ENCODE data around the gene ARHGAP12.
"Not testable (repeated sequence)": the region's sequence is repeated elsewhere in the genome, so short reads cannot be mapped to it uniquely, and the experiment has no call there.

Gene ARHGAP12

GRCh38 chr10:31923389-31923788, 5.2 kb downstream of the ARHGAP12 start:
- no peak for DNase-seq (ENCODE audit: low spot score)

GRCh38 chr10:31921031-31921430, 7.6 kb downstream of the ARHGAP12 start:
- no peak for DNase-seq (ENCODE audit: low spot score)

GRCh38 chr10:31920538-31920937, 8.1 kb downstream of the ARHGAP12 start:
- DNase-seq (ENCODE audit: low spot score) = no peak

- DNase-seq (ENCODE audit: low spot score) = no peak
These were observed 9.8 kb downstream of the ARHGAP12 start for GRCh38 chr10:31918671-31919409.

- DNase-seq (ENCODE audit: low spot score) = no peak
These were observed 14.3 kb downstream of the ARHGAP12 start for GRCh38 chr10:31914370-31914769.

GRCh38 chr10:31912898-31913850, 15.5 kb downstream of the ARHGAP12 start:
- no peak for DNase-seq (ENCODE audit: low spot score)

GRCh38 chr10:31912289-31912688, 16.3 kb downstream of the ARHGAP12 start:
- DNase-seq (ENCODE audit: low spot score) = no peak

- no peak for DNase-seq (ENCODE audit: low spot score)
These were observed 18.6 kb downstream of the ARHGAP12 start for GRCh38 chr10:31910016-31910415.

- DNase-seq (ENCODE audit: low spot score) = no peak
These were observed 20.5 kb downstream of the ARHGAP12 start for GRCh38 chr10:31908157-31908556.

- DNase-seq (ENCODE audit: low spot score) = no peak
These were observed 22.6 kb downstream of the ARHGAP12 start for GRCh38 chr10:31906039-31906438.

- DNase-seq (ENCODE audit: low spot score) = no peak
These were observed 23.0 kb downstream of the ARHGAP12 start for GRCh38 chr10:31905586-31905985.

GRCh38 chr10:31902625-31903024, 26.0 kb downstream of the ARHGAP12 start:
- DNase-seq (ENCODE audit: low spot score) = no peak

GRCh38 chr10:31897506-31897905, 31.1 kb downstream of the ARHGAP12 start:
- DNase-seq (ENCODE audit: low spot score) = no peak

GRCh38 chr10:31896968-31897384, 31.7 kb downstream of the ARHGAP12 start:
- no peak for DNase-seq (ENCODE audit: low spot score)

GRCh38 chr10:31895722-31896121, 32.9 kb downstream of the ARHGAP12 start:
- not testable (repeated sequence) for DNase-seq (ENCODE audit: low spot score)

- DNase-seq (ENCODE audit: low spot score) = no peak
These were observed 40.2 kb downstream of the ARHGAP12 start for GRCh38 chr10:31888442-31888841.

- DNase-seq (ENCODE audit: low spot score) = no peak
These were observed 40.8 kb downstream of the ARHGAP12 start for GRCh38 chr10:31887850-31888249.

- no peak for DNase-seq (ENCODE audit: low spot score)
These were observed 41.7 kb downstream of the ARHGAP12 start for GRCh38 chr10:31886885-31887284.

GRCh38 chr10:31885971-31886370, 42.7 kb downstream of the ARHGAP12 start:
- no peak for DNase-seq (ENCODE audit: low spot score)

GRCh38 chr10:31884386-31884785, 44.2 kb downstream of the ARHGAP12 start:
- DNase-seq (ENCODE audit: low spot score) = no peak

GRCh38 chr10:31883397-31883796, 45.2 kb downstream of the ARHGAP12 start:
- no peak for DNase-seq (ENCODE audit: low spot score)

- no peak for DNase-seq (ENCODE audit: low spot score)
These were observed 50.1 kb downstream of the ARHGAP12 start for GRCh38 chr10:31878486-31878885.

All from hematopoietic multipotent progenitor cell treated with erythropoietin and hydrocortisone succinate and interleukin-3 and kit ligand, for 15 days (in vitro differentiated cells).